ENCODE results near the gene PLEKHA4.

DNA sequence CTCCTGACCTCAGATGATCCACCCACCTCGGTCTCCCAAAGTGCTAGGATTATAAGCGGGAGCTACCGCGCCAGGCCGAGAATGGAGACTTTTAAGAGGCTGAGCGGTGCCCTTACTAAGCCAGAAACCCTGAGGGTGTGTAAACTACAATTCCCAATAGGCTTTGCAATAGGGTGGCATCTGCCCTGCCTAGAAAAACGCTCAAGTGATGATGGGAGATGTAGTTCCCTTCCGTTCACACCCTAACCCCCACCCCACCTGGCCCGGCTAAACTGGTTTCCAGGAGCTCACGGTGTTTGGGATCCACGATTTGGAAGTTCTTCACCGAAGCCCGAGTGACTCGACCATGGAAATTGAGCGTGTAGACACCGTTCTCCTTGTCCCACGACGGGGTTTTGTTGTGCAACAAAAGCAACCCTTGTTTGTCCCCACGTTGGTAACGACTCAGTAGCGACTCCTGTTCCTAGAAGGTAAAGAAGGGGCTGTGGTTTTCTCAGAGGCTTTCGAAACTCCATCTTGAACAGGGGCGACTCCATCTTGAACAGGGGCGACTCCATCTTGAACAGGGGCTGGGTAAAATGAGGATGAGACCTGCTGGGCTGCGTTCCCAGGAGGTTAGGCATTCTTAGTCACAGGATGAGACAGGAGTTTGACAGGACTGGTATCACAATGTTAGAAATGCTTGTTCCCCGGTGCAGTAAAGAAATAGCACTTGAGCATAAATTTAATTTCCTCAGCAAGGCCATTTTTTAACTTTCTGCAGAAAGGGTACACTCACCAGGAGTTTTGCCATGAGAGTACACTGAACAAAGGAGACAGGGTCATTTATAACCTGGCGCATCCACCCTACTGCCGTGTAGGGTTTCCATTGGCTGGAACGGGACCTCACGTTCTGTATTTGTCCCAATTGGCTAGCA lies 13.6 kb upstream of the PLEKHA4 start:
- TF ChIP-seq CEBPB (IDR thresholded peaks at IDR 0.05; ENCODE audit: borderline replicate concordance in 1 of 2, low read depth in 2 of 2, low read length in 2 of 2), result no peak
- no peak for TF ChIP-seq YY1 (IDR thresholded peaks at IDR 0.05; ENCODE audit: low read depth, low read length)
- TF ChIP-seq, protein P1, sequence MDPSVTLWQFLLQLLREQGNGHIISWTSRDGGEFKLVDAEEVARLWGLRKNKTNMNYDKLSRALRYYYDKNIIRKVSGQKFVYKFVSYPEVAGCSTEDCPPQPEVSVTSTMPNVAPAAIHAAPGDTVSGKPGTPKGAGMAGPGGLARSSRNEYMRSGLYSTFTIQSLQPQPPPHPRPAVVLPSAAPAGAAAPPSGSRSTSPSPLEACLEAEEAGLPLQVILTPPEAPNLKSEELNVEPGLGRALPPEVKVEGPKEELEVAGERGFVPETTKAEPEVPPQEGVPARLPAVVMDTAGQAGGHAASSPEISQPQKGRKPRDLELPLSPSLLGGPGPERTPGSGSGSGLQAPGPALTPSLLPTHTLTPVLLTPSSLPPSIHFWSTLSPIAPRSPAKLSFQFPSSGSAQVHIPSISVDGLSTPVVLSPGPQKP (IDR thresholded peaks at IDR 0.05; ENCODE audit: low read depth, low read length), result peak; percentile 43; the same call in 1 of the 2 replicates
- TF ChIP-seq, protein P2, sequence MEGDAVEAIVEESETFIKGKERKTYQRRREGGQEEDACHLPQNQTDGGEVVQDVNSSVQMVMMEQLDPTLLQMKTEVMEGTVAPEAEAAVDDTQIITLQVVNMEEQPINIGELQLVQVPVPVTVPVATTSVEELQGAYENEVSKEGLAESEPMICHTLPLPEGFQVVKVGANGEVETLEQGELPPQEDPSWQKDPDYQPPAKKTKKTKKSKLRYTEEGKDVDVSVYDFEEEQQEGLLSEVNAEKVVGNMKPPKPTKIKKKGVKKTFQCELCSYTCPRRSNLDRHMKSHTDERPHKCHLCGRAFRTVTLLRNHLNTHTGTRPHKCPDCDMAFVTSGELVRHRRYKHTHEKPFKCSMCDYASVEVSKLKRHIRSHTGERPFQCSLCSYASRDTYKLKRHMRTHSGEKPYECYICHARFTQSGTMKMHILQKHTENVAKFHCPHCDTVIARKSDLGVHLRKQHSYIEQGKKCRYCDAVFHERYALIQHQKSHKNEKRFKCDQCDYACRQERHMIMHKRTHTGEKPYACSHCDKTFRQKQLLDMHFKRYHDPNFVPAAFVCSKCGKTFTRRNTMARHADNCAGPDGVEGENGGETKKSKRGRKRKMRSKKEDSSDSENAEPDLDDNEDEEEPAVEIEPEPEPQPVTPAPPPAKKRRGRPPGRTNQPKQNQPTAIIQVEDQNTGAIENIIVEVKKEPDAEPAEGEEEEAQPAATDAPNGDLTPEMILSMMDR (IDR thresholded peaks at IDR 0.05 in 2 of 3, conservative IDR thresholded peaks at IDR 0.05 in 1 of 3; ENCODE audit: control insufficient read depth in 2 of 3, extremely low read depth in 1 of 3, insufficient read depth in 1 of 3, low read depth in 3 of 3, low read length in 3 of 3), result no peak
